ENCODE measurements around the gene LCN6.

LCN6 gene

GRCh38 chr9:136695955-136696354 lies 52.4 kb downstream of the LCN6 start:
- no peaks in the 10 kb centered on the region for H3K27me3 ChIP-seq (ENCODE audit: control insufficient read depth, insufficient read depth, low read length)
- no peaks in the 10 kb centered on the region for H3K36me3 ChIP-seq (ENCODE audit: control insufficient read depth, insufficient read depth, low read length)
- no peak overlapping the region for H3K4me3 ChIP-seq (ENCODE audit: low read depth, low read length)
- H3K9ac ChIP-seq (ENCODE audit: low read depth, low read length) = no peak overlapping the region
- H3K4me1 ChIP-seq (ENCODE audit: control insufficient read depth, insufficient read depth, low read length) = no peaks in the 10 kb centered on the region
- no peaks in the 10 kb centered on the region for H3K9me3 ChIP-seq (ENCODE audit: control insufficient read depth, insufficient read depth, low read length)

GRCh38 chr9:136695435-136695895 lies 52.9 kb downstream of the LCN6 start:
- Histone ChIP-seq H3K9ac (ENCODE audit: low read depth, low read length) (no peak overlapping the region), H3K36me3 (ENCODE audit: control insufficient read depth, insufficient read depth, low read length) (no peaks in the 10 kb centered on the region), H3K4me3 (ENCODE audit: low read depth, low read length) (no peak overlapping the region), H3K9me3 (ENCODE audit: control insufficient read depth, insufficient read depth, low read length) (no peaks in the 10 kb centered on the region), H3K4me1 (ENCODE audit: control insufficient read depth, insufficient read depth, low read length) (no peaks in the 10 kb centered on the region), H3K27me3 (ENCODE audit: control insufficient read depth, insufficient read depth, low read length) (no peaks in the 10 kb centered on the region)

- Histone ChIP-seq H3K4me3 (ENCODE audit: low read depth, low read length) (no peak overlapping the region), H3K9ac (ENCODE audit: low read depth, low read length) (no peak overlapping the region), H3K4me1 (ENCODE audit: control insufficient read depth, insufficient read depth, low read length) (no peaks in the 10 kb centered on the region)
Measured at GRCh38 chr9:136694872-136695247, 53.5 kb downstream of the LCN6 start.

GRCh38 chr9:136694163-136694871 lies 54.0 kb downstream of the LCN6 start:
- Histone ChIP-seq H3K36me3 (ENCODE audit: control insufficient read depth, insufficient read depth, low read length) (no peaks in the 10 kb centered on the region), H3K4me1 (ENCODE audit: control insufficient read depth, insufficient read depth, low read length) (no peaks in the 10 kb centered on the region), H3K9me3 (ENCODE audit: control insufficient read depth, insufficient read depth, low read length) (no peaks in the 10 kb centered on the region), H3K9ac (ENCODE audit: low read depth, low read length) (no peak overlapping the region), H3K4me3 (ENCODE audit: low read depth, low read length) (no peak overlapping the region), H3K27me3 (ENCODE audit: control insufficient read depth, insufficient read depth, low read length) (no peaks in the 10 kb centered on the region)

More at GRCh38 chr9:136694872-136695247, 53.5 kb downstream of the LCN6 start:
- Histone ChIP-seq H3K36me3 (ENCODE audit: control insufficient read depth, insufficient read depth, low read length) (no peaks in the 10 kb centered on the region), H3K9me3 (ENCODE audit: control insufficient read depth, insufficient read depth, low read length) (no peaks in the 10 kb centered on the region), H3K27me3 (ENCODE audit: control insufficient read depth, insufficient read depth, low read length) (no peaks in the 10 kb centered on the region)

All from iPS-15b (cell line).